HCT116 (cell line): ENCODE measurements around the gene EPS15. TPM values are rescaled to one million over a fixed set of nuclear protein-coding genes. Genes with fewer than 3 reads are reported as not detected.
A peak's percentile ranks its signal among the peaks of the same experiment; 100 is the strongest.

ENCODE experiments used
- ATAC-seq: fragments of 200-7000 bp; cut with Tn5 transposase; 2 replicates; pipeline ENCODE4 v1.9.1; 2020; ENCODE audit warnings: mild to moderate bottlenecking, moderate library complexity
- BruUV-seq: library from RNA; stranded (reverse); fragments of 400-500 nt; replicated peaks from 2 replicates; lab custom pipeline; 2021; lab: Mats Ljungman, UMichigan
- CTCF ChIA-PET: fragments of 300-600 bp; sonication (Branson Sonifier 250); formaldehyde crosslinking; loops from one replicate; lab custom pipeline; 2021; ENCODE audit warnings: antibody characterized with exemption; lab: Charles Lee
- POLR2A ChIA-PET: fragments of 300-600, 350-600 bp; sonication (Branson Sonifier 250); formaldehyde crosslinking; loops from one replicate; lab custom pipeline; 2021; ENCODE audit warnings: antibody characterized with exemption; lab: Charles Lee
- RAD21 ChIA-PET, 2 experiments: fragments of 300-600 bp; sonication (Branson Sonifier 250); formaldehyde crosslinking; loops; one replicate each; lab custom pipeline; 2023; ENCODE audit warnings: low total read pairs in 2 of 2; ENCODE audit not compliant: uncharacterized antibody in 2 of 2, unreplicated experiment in 2 of 2, low non-redundant PET in 1 of 2; lab: Charles Lee
- DNase-seq: peaks from one replicate; pipeline ENCODE4 v3.0.0-alpha.2; 2010; ENCODE audit warnings: low read depth, low spot score
- H2AFZ ChIP-seq: fragments of 200-600 bp; shearing (Covaris generic), sonication (generic); 2 replicates; pipeline ENCODE4 v1.6.1; 2017; ENCODE audit warnings: low read depth, mixed run types, mixed read lengths, antibody characterized with exemption, low read length; ENCODE audit not compliant: poor library complexity, severe bottlenecking
- H3K27ac ChIP-seq: 2 replicates; pipeline ENCODE4 v1.5.1; 2012; ENCODE audit warnings: low read depth, low read length
- H3K27me3 ChIP-seq: fragments of 200-600 bp; sonication (generic); 2 replicates; pipeline ENCODE4 v1.6.1; 2016; ENCODE audit warnings: mixed run types, low read length, mixed read lengths; ENCODE audit not compliant: insufficient read depth
- H3K36me3 ChIP-seq, 2 experiments: fragments of 200-500 bp in 1 of 2; fragments of 200-600 bp in 1 of 2; sonication (Bioruptor generic) in 1 of 2; sonication (generic) in 1 of 2; 2 replicates each; pipeline versions ENCODE4 v1.5.1 to v1.6.1; 2014 to 2016; ENCODE audit warnings: low read length in 2 of 2, inconsistent platforms in 1 of 2, mixed read lengths in 1 of 2, mixed run types in 1 of 2; ENCODE audit not compliant: insufficient read depth in 2 of 2, control insufficient read depth in 1 of 2
- H3K4me1 ChIP-seq, 2 experiments: fragments of 200-600 bp in 1 of 2; sonication (generic) in 1 of 2; 2 replicates each; pipeline versions ENCODE4 v1.5.1 to v1.6.1; 2012 to 2017; ENCODE audit warnings: low read length in 2 of 2, inconsistent platforms in 1 of 2, mild to moderate bottlenecking in 1 of 2, mixed read lengths in 1 of 2, mixed run types in 1 of 2, moderate library complexity in 1 of 2; ENCODE audit not compliant: insufficient read depth in 2 of 2, control insufficient read depth in 1 of 2
- H3K4me2 ChIP-seq: fragments of 200-600 bp; sonication (generic); 2 replicates; pipeline ENCODE4 v1.6.1; 2017; ENCODE audit warnings: mixed run types, low read length, mixed read lengths
- H3K4me3 ChIP-seq, 2 experiments: fragments of 200-600 bp in 1 of 2; sonication (generic) in 1 of 2; replicated peaks in 1 of 2; 2 replicates each; pipeline ENCODE4 v1.5.1; 2011 to 2016; ENCODE audit warnings: low read length in 2 of 2, control low read depth in 1 of 2, low read depth in 1 of 2, mild to moderate bottlenecking in 1 of 2, mixed read lengths in 1 of 2, mixed run types in 1 of 2
- H3K79me2 ChIP-seq: fragments of 200-600 bp; sonication (generic); 2 replicates; pipeline ENCODE4 v1.6.1; 2017; ENCODE audit warnings: mild to moderate bottlenecking, mixed run types, low read length, moderate library complexity, mixed read lengths; ENCODE audit not compliant: insufficient read depth
- H3K9ac ChIP-seq: fragments of 200-600 bp; sonication (generic); 2 replicates; pipeline ENCODE4 v1.6.1; 2016; ENCODE audit warnings: low read length, mixed read lengths
- H3K9me2 ChIP-seq: fragments of 200-600 bp; sonication (generic), shearing (Covaris generic); 2 replicates; pipeline ENCODE4 v1.6.1; 2017; ENCODE audit warnings: mixed run types, mild to moderate bottlenecking, moderate library complexity; ENCODE audit not compliant: insufficient read depth
- H3K9me3 ChIP-seq, 2 experiments: fragments of 200-500 bp in 1 of 2; fragments of 200-600 bp in 1 of 2; sonication (Bioruptor generic) in 1 of 2; sonication (generic) in 1 of 2; 2 replicates each; pipeline ENCODE4 v1.6.1; 2014 to 2017; ENCODE audit warnings: low read length in 2 of 2, mixed read lengths in 2 of 2, inconsistent platforms in 1 of 2, low read depth in 1 of 2, mild to moderate bottlenecking in 1 of 2, mixed run types in 1 of 2, moderate library complexity in 1 of 2; ENCODE audit not compliant: control insufficient read depth in 1 of 2, insufficient read depth in 1 of 2
- H4K20me1 ChIP-seq: fragments of 200-600 bp; sonication (generic), shearing (Covaris generic); 2 replicates; pipeline ENCODE4 v1.6.1; 2017; ENCODE audit warnings: mixed run types, mild to moderate bottlenecking, moderate library complexity; ENCODE audit not compliant: insufficient read depth
- CBX3 ChIP-seq: IDR thresholded peaks from 2 replicates; pipeline ENCODE4 v1.6.1; 2012; ENCODE audit warnings: low read depth
- CTCF ChIP-seq, 3 experiments: fragments of 200-600 bp in 1 of 3; sonication (generic) in 1 of 3; IDR thresholded peaks in 2 of 3; conservative IDR thresholded peaks in 1 of 3; 2 replicates each; pipeline ENCODE4 v1.5.1; 2012 to 2017; ENCODE audit warnings: low read depth in 2 of 3, low read length in 2 of 3, antibody characterized with exemption in 1 of 3, borderline replicate concordance in 1 of 3, control low read depth in 1 of 3, mild to moderate bottlenecking in 1 of 3, mixed read lengths in 1 of 3, mixed run types in 1 of 3, moderate library complexity in 1 of 3; ENCODE audit not compliant: insufficient read depth in 1 of 3
- EZH2 ChIP-seq: fragments of 200-600 bp; sonication (generic); IDR thresholded peaks from 2 replicates; pipeline ENCODE4 v1.6.1; 2017; ENCODE audit warnings: antibody characterized with exemption, mixed run types
- FOSL1 ChIP-seq: IDR thresholded peaks from 2 replicates; pipeline ENCODE4 v1.6.1; 2012; ENCODE audit warnings: low read depth
- POLR2A ChIP-seq: IDR thresholded peaks from 2 replicates; pipeline ENCODE4 v1.7.0; 2011; ENCODE audit warnings: borderline replicate concordance; ENCODE audit not compliant: insufficient read depth, insufficient read length; ENCODE audit errors: extremely low read depth
- RAD21 ChIP-seq: IDR thresholded peaks from 2 replicates; pipeline ENCODE4 v1.6.1; 2012; ENCODE audit warnings: low read depth, mild to moderate bottlenecking
- SIN3A ChIP-seq: IDR thresholded peaks from 2 replicates; pipeline ENCODE4 v1.6.1; 2012; ENCODE audit warnings: low read depth
- SP1 ChIP-seq: IDR thresholded peaks from 2 replicates; pipeline ENCODE4 v1.6.1; 2012; ENCODE audit warnings: low read depth
- SRF ChIP-seq: IDR thresholded peaks from 2 replicates; pipeline ENCODE4 v1.6.1; 2012; ENCODE audit warnings: low read depth
- TCF7L2 ChIP-seq: IDR thresholded peaks from 2 replicates; pipeline ENCODE4 v1.7.0; 2011; ENCODE audit warnings: borderline replicate concordance, inconsistent platforms; ENCODE audit not compliant: insufficient read depth, insufficient read length; ENCODE audit errors: extremely low read depth
- YY1 ChIP-seq: IDR thresholded peaks from 2 replicates; pipeline ENCODE4 v1.6.1; 2011; ENCODE audit warnings: low read length, low read depth, moderate library complexity, mild to moderate bottlenecking; ENCODE audit not compliant: insufficient replicate concordance; ENCODE audit errors: extremely low read depth
- ZBTB33 ChIP-seq: IDR thresholded peaks from 2 replicates; pipeline ENCODE4 v1.6.1; 2011; ENCODE audit warnings: mild to moderate bottlenecking, low read length, moderate library complexity; ENCODE audit not compliant: insufficient replicate concordance; ENCODE audit errors: extremely low read depth
- ZFX ChIP-seq: fragments of 450-650 bp; IDR thresholded peaks from 2 replicates; pipeline ENCODE4 v1.6.1; 2017
- intact Hi-C: fragments of 100-400 bp; cut with micrococcal nuclease; formaldehyde crosslinking; loops from 2 replicates; pipeline ENCODE4 v1.10.0; 2022
- total RNA-seq: library from RNA; stranded (reverse); gene quantifications from one replicate; pipeline ENCODE4 v1.2.1, GENCODE V29; 2021; ENCODE audit not compliant: unreplicated experiment
- TF ChIP-seq, protein P1 (sequence below): IDR thresholded peaks from 2 replicates; pipeline ENCODE4 v1.6.1; 2012

Gene EPS15
- total RNA-seq, 1 experiment from 2014 or later = 41.2 TPM

DNA sequence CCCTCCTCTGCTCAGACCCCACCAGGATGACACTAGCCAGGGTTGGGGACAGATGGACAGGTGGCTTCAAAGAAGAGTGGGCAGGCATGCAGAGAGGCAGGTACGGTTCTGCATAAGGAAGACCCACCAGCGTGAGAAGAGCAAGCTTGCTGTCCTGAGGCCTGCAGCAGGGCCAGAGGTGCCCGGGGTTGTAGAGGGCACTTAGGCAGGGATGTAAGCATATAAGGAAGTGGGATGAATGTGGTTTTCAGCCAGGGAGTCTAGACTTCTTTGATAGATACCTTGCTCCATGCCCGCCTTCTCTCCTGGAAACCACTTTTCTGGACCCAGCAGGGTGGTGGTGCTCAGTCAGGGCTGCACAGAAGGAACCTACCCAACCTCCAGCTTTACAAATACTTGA is 190.1 kb downstream of the EPS15 start:
- intact Hi-C loops = no loop called here
- H2AFZ ChIP-seq = no peak overlapping the region
- H3K4me1 ChIP-seq = peaks cover 22 to 53% of the 10 kb centered on the region in 2 experiments
- RAD21 ChIA-PET = no interaction called here
- peak overlapping the region; percentile 85 for H3K4me2 ChIP-seq
- H3K9me2 ChIP-seq = no peaks in the 10 kb centered on the region
- H3K79me2 ChIP-seq = peaks cover 2% of the 10 kb centered on the region; the same call in 1 of the 2 replicates
- H4K20me1 ChIP-seq = no peaks in the 10 kb centered on the region
- no peak overlapping the region for H3K9ac ChIP-seq
- no TSS peak for BruUV-seq
- H3K4me3 ChIP-seq = no peak overlapping the region
- TF ChIP-seq CBX3 (no peak), SRF (no peak), RAD21 (no peak), POLR2A (no peak), TCF7L2 (no peak), CTCF (IDR thresholded peaks at IDR 0.05 in 2 of 3, conservative IDR thresholded peaks at IDR 0.05 in 1 of 3; ENCODE audit: borderline replicate concordance in 1 of 3, insufficient read depth in 1 of 3, low read depth in 2 of 3, low read length in 2 of 3) (no peak), SP1 (no peak), EZH2 (no peak), ZBTB33 (no peak), SIN3A (no peak), ZFX (no peak), YY1 (no peak), FOSL1 (no peak)
- TF ChIP-seq, protein P1, sequence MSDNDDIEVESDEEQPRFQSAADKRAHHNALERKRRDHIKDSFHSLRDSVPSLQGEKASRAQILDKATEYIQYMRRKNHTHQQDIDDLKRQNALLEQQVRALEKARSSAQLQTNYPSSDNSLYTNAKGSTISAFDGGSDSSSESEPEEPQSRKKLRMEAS = no peak
- TF ChIP-seq, all 23 proteins: peak for 0
- no peaks in the 10 kb centered on the region for H3K9me3 ChIP-seq
- no peaks in the 10 kb centered on the region for H3K36me3 ChIP-seq
- H3K27me3 ChIP-seq = no peaks in the 10 kb centered on the region
- CTCF ChIA-PET = interaction anchor here (0.7 kb wide), 1 partner anchor 8 kb away, joined by 3 read pairs; no protein-coding TSS in a partner anchor
- POLR2A ChIA-PET = no interaction called here
- DNase-seq = no peak
- no peak for ATAC-seq
- H3K27ac ChIP-seq = no peak overlapping the region
